ENCODE data around the gene CTAG1A.
"Not testable (repeated sequence)": the region's sequence is repeated elsewhere in the genome, so short reads cannot be mapped to it uniquely, and the experiment has no call there.

Gene CTAG1A

GRCh38 chrX:154575076-154575475 is 9.9 kb upstream of the CTAG1A start:
- DNase-seq = not testable (repeated sequence)

DNA sequence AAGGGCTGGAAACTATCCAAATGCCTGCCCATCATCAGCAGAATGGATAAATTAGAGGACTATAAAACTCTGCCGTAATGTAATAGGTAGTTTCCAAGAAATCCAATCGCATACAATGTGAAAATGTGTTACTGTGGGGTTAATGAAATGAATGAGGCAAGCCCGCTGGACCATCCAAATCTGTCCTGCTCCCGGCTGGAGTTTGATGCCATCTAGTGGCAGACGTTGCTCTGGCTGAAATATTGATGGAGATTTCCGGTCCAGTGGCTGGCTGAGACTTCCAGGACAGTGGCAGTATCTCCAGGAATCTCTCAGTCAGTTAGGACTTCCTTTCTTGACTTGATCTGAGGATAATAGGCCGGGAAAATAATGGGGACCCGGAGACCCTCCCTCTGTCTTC is 1.9 kb upstream of the CTAG1A start:
- not testable (repeated sequence) for DNase-seq

- DNase-seq = not testable (repeated sequence)
These were observed 5.5 kb downstream of the CTAG1A start for GRCh38 chrX:154590415-154590814.

- no peak for DNase-seq
These were observed 7.6 kb downstream of the CTAG1A start for GRCh38 chrX:154592505-154592904.

DNA sequence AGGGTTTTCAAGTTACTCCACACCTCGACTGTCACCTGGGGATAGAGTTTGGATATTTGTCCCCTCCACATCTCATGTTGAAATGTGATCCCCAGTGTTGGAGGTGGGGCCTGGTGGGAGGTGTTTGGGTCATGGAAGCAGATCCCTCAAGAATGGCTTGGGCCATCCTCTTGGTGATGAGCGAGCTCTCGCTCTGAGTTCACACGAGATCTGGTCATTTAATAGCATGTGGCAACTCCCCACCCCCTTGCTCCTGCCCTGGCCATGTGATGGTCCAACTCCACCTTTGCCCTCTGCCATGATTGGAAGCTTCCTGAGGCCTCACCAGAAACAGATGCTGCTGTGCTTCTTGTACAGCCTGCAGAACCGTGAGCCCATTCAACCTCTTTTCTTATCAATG is 8.3 kb downstream of the CTAG1A start:
- DNase-seq = no peak

DNA sequence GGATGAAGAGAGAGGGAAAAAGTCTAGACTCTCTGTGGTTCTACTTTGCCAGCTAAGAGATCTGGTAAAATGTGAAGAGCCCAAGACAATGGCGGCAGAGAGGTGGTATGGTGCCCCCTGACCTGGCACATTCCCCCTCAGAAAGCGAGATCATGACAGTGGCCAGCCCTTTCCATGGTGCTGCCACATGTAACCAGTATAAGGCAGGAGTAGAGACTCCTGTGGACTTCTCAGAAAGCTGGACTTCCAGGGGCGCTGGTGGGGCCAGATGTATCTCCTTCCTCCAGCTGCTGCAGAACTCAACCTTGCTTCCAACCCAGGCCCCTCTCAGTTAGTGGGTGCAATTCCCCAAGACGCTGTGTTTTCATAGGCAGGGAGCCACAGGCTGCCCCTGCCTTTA is 9.6 kb downstream of the CTAG1A start:
- DNase-seq = no peak

DNA sequence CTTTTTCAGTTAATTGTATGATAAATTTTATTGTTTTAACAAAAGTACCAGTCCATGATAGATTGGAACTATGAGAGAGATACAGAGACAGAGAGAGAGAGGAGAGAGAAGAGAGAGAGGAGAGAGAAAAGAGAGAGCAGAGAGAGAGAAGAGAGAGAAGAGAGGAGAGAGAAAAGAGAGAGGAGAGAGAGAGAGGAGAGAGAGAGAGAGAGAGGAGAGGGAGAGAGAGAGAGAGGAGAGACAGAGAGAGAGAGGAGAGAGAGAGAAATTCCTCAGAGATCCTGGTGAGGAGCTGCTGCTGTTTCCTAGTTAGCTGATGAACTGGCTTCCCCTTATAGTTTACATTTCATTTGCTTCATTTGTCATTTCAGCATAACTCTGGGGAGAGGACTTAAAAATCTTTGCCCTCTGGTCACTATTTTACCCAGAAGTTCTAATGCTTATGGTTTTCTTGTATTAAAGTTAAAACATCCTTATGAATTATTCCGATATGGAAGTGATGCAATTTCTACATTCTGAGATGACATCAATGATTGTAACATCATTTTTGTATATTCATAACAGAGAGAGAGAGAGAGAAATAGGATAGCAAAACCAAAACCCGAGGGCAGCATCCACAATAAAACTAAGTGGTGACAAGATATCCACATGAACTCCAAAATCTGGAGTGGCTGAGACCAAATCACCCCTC is 10.8 kb downstream of the CTAG1A start:
- no peak for DNase-seq

DNA sequence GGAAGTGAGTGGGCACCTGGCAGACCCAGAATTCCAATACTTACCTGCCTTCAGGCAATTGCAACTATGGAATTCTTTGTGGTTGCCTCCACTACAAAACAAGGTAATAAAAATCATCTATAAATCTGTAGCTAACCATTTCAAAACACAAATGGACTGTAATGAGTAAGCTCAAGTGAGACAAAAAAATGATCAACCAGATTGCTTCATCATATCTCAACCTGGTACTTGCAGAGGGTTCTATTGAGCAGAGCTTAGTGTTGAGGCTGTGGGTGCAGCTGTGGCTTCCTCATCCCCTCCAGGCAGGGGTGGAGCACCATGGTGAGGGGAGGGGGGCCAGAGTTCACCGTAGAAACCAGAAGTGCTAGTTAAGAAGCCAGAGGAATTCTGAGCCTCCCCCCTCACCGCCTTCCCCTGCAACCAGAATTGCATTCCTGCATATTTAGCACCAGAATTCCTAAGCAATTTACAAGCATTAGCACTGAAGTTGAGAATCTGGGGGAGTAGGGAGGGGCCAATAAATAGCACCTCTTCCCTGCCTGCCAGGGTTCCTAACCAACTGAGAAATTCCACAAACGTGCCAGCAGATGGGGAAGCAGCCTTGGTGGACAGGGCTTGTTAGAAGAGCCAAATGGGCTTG is 11.5 kb downstream of the CTAG1A start:
- no peak for DNase-seq

DNA sequence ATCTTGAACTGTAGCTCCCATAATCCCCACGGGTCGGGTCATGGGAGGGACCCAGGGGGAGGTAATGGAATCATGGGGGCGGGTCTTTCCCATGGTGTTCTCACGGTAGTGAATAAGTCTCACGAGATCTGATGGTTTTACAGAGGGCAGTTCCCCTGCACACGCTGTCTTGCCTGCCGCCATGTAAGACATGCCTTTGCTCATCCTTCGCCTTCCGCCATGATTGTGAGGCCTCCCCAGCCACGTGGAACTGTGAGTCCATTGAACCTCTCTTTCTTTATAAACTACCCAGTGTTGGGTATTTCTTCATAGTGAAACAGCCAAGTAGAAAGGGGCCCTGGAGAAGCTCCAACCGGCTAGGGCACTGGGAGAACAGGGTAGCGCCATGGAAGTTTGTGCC is 12.3 kb downstream of the CTAG1A start:
- no peak for DNase-seq

GRCh38 chrX:154598656-154599055 is 13.7 kb downstream of the CTAG1A start:
- no peak for DNase-seq

DNA sequence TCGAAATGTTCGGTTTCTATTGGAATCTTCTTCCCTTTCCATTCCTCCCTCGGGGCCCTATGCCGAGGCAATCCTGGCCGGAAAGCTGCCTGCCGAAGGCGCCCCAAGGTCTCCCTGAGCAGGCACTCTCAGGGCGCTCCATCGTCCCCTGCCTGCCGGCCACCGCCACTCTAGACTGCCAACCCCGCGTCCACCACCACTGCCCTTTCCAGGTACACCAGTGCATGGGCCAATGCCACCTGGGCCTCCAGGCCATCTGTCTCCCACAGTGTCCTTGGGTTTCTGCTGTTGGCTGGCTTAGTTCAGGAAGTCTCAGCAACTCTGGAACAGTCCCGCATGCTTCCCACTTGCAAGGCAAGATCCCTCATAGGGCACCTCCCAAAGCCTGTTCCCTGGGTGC is 14.6 kb downstream of the CTAG1A start:
- DNase-seq = no peak

DNA sequence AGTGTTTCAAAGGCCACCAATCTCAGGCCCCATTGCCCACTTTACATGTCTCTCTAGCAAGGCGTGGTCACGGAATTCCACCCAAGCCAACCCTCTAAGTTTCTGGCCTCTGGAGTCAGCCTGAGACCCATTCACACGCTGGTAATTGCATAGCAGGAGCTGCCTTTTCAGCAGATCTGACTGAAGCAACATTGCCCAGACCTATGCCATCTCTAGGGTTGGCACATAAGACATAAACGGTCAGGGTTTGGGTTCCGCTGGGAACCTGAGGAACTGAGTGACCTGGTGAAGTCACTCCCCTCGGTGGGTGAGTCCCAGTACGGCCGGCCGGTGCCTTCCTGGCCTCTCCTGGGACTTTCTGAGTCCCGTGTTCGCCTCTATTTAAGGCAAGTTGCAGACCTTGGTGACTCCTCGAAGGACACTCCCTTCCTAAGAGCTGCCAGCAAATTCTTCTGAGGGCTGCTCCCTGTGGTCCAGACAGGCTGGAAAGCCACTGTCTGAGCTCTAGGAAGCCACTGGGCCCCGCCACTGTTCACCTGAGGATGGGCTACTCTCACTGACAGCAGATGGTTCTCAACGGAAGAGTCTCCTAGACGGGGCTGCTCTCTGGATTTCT is 15.9 kb downstream of the CTAG1A start:
- DNase-seq = no peak

GRCh38 chrX:154602226-154602625 is 17.3 kb downstream of the CTAG1A start:
- DNase-seq = no peak

DNA sequence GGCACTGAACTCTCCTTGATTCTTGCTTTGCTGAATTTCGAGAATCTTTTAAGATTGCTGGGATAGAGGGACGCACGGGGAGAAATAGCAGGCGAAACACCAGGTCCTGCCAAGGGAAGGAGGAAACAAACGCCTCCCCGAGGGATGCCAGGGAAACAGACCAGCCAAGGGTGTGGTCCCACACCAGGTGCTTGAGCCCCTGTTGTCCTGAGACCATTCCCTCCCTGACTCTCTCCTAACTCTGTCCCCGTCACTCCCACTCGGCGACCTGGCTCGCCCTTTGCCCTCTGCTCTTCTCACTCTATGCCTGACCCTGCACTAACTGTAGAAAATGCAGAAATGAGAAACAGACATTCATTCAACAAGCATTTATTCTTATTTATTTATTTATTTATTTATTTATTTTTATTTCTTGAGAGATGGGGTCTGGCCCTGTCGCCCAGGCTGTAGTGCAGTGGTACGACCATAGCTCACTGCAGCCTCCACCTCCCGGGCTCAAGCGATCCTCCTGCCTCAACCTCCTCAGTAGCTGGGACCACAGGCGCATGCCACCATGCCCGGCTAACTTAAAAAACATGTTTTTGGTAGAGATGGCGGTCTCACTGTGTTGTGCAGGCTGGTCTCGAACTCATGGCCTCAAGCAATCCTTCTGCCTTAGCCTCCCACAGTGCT is 18.0 kb downstream of the CTAG1A start:
- no peak for DNase-seq

DNA sequence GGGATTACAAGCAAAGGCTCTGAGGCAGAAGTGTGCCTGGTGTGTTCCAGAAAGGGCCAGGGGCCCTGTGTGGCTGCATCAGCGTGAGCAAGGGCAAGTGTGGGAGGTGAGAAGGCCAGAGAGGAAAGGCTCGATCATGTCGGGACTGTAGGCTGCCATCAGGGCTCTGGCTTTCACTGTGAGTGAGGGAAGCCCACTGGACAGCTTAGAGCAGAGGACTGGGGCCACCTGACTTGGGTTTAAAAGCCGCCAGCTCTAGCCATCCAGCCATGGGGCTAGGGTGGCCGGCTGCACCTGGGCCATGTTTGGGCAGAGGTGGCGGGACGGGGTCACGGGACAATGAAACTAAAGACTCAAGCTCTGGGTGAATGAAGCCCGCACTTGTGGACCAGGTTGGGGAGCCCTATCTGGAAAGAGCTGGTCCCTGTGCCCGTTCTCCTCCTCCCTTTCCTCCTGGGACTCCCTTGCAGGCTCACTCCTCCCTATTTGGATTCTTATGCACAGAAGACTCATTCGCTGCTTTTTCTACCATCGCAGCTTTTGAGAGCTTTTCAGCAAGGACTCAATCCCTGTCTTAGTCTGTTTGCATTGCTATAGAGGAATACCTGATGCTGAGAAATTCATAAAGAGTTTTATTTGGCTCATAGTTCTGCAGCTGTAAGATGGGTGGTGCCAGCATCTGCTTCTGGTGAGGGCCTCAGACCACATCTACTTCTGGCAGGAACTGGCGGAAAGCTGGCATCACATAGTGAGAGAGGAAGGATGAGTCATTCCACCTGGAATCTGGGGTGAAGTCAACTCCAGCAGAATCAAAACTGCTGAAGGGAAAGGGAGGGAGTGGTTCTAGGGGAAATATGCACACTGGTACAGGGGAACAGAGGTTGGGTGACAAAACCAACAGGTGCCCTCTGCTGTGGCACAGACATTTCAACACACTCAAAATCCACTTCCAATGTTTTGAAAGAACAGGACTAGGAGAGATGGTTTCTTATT is 18.8 kb downstream of the CTAG1A start:
- DNase-seq = no peak

DNA sequence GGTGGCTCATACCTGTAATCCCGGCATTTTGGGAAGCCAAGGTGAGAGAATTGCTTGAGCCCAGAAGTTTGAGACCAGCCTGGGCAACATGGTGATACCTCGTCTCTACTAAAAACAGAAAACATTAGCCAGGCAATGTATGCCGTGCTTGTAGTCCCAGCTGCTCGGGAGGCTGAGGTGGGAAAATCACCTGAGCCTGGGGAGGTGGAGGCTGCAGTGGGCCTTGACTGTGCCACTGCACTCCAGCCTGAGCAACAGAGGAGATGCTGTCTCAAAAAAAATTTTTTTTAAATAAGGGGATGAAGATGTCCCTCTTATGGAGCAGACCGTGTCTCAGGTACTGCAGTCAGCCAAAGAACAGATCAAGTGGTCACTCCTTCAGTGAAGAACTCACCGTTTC is 20.6 kb downstream of the CTAG1A start:
- no peak for DNase-seq

DNA sequence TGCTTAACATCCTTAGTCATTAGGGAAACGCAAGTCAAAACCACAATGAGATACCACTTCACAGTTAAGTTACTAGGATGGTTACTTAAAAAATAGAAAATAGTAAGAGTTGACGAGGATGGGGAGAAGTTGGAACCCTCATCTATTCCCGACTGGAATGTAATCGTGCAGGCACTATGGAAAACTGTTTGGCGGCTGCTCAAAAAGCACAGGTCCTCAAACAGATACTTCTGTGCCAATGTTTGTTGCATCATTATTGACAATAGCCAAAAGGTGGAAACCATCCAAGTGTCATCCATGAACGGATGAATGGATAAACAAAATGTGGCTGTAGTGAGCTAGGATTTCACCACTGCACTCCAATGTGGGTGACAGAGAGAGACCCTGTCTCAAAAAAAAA is 22.4 kb downstream of the CTAG1A start:
- DNase-seq = no peak

DNA sequence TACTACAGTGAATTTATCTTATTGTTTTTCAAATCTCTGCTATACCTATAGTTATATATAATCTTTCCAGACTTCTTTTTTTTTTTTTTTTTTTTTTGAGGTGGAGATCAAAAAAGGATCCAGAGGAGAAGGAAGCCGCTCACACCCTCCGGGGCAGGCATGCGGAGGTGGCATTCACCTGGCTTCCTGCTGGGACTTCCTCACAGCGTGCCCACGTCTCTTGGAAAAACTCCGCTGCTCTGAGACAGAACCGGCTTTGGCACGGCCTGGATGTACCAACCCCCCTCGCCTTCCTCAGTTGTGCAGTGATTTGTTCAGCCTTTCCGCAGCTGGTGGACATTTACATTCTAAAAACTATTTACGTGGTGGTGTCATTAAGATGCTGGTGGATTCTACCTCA is 23.0 kb downstream of the CTAG1A start:
- DNase-seq = not testable (repeated sequence)

- not testable (repeated sequence) for DNase-seq
These were observed 23.9 kb downstream of the CTAG1A start for GRCh38 chrX:154608823-154609222.

DNA sequence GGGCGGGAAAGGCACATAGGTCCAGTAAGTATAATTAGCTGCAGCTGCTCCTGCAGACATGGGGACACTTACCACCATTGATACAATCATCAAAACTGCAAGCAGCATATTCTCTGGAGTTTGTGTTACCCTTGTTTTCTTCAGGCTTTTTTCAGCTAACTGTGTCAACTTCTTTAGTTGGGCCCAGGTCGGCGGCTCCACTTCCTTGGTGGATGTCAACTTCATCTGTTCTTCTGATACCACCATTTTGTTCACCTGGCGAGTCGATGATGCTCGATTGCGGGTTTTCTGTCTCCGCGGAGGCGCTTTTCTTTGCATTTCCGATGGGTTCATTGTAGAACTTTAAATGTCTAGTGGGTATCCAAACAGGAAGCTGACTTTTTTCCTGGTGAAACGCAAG is 26.2 kb downstream of the CTAG1A start:
- DNase-seq = not testable (repeated sequence)

DNA sequence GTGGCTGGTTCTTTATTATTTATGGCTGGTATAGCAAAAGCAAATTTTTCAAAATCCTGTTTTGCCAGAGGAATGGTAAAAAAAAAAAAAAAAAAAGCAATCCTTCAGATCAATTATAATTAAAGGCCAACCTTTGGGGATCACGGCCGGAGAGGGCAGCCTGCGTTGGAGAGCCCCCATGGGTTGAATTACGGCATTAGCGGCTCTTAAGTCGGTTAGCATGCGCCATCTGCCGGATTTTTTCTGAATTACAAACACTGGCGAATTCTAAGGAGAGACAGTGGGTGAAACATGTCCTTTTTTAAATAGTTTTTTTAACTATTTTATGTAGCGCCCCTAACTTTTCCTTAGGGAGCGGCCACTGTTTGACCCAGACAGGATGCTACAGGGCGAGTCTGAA is 28.7 kb downstream of the CTAG1A start:
- DNase-seq = not testable (repeated sequence)

GRCh38 chrX:154619182-154619581 is 34.2 kb downstream of the CTAG1A start, which contains the start of gene CTAG1B:
CTAG1B (minus strand) TSS chrX:154619282; CDS start chrX:154619218, 64 bp downstream.
- DNase-seq = not testable (repeated sequence)
